ENCODE measurements around the gene EBF3.

Gene EBF3

DNA sequence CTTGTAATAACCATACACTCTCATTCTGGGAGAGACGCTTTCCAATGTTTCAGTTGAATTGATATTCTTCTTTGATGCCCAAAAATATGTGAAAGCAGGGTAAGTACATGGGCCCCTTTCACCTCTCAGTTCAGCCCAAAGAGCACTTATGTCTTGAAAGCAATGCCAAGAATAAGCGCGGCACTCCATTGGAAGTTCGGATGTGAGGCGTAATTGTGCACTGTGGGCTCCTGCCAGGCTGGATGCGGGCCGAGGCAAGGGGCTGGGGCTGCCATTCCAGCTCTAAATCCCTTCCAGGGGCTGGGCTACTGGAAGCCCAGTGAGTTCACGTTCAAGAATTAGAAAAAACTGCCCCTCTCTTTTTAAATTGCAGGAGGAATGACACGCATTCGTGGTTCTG, 113.8 kb downstream of the EBF3 start:
- no peak overlapping the region for H3K4me3 ChIP-seq (ENCODE audit: low read length)
- no peak for TF ChIP-seq ZNF274 (IDR thresholded peaks at IDR 0.05; ENCODE audit: low read depth, low read length)

DNA sequence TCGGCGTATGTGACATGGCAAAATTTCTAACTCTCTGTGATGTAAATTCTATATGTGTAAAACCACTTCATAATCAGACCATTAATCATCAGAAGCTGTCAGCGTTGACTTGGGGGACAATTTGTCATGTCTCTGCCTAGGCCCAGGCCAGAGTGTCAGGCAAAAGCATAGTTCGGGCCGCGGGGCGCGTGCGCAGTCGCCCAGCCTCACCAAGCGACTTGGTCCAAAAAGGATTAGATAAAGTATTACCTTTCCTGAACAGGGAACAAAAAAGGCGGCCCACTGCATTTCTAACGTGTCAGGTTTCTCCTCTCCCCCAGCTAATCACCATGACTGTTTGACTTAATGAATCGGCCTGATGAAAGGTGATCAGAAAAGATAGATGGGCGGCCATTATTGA, 114.2 kb downstream of the EBF3 start:
- no peak for TF ChIP-seq ZNF274 (IDR thresholded peaks at IDR 0.05; ENCODE audit: low read depth, low read length)
- H3K4me3 ChIP-seq (ENCODE audit: low read length), result no peak overlapping the region

GRCh38 chr10:129849452-129849750, 114.7 kb downstream of the EBF3 start:
- TF ChIP-seq ZNF274 (IDR thresholded peaks at IDR 0.05; ENCODE audit: low read depth, low read length), result no peak

DNA sequence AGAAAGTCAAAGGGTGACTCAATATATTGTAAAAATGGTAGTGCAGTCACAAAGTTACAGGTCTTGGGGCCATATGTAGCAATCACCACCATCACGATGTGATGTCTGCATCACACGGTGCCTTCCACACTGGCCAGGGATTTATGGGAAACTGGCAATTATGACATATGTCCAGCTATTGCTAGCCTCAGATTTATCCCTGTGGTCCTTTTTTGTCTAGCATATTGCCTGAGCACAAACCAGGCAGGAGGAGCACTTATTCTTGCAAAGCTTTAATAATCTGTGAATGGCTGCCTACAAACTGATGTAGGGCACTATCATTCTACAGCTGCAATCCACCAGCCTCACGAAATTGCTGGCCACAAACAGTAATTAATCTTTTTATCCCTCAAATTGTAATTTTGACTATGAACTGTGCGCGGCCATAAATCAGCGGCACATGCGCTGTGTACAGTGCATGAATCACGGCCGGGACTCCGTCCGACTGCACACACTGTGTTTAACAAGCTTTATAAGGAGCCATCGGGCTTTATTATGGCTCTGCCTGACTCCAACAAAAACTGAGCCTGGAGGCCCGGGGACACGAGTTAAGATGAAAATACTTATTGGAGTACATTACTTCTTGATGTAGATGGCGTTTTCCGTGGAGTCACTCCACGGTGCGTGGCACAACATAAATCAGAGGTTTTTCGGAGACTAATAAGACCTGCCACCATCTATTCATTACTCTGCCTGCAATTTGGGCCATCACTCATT, 115.2 kb downstream of the EBF3 start:
- TF ChIP-seq ZNF274 (IDR thresholded peaks at IDR 0.05; ENCODE audit: low read depth, low read length), result no peak
- no peak overlapping the region for H3K4me3 ChIP-seq (ENCODE audit: low read length)

More at GRCh38 chr10:129849452-129849750, 114.7 kb downstream of the EBF3 start:
- no peak overlapping the region for H3K4me3 ChIP-seq (ENCODE audit: low read length)

DNA sequence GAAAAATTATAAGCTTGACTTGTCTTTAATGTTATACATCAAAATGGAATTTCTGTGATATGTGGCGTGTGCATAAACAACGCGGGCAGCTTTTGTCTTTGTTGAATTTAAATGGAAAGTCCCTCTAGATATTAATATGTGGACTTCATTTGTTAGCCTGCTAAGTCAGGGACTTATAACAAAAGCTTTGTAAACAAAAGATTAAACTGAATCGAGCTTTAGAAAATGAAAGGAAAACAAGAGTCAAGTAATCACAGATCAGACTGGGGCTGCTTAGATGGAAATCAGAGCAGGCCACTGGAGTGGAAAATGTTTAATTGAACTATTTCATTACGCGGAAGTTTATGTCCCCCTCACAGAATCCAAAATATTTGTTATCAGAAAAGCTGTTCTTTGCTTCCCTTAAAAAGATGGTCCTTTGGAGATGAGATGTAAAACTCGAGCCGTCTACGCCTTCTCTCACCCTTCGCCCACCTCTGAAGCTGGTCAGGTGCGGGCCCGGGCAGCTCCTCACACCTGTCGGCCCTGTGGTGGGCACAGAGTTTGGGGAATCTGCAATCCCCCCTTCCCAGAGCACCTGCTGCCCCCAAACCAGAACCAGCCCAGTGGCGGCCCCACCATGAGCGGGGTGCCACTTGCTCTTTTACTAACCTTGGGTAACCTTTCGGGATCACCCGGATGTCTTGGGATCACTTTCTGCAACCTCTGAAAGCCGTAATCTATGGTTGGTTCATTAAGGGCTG, 116.2 kb downstream of the EBF3 start:
- H3K4me3 ChIP-seq (ENCODE audit: low read length), result no peak overlapping the region
- no peak for TF ChIP-seq ZNF274 (IDR thresholded peaks at IDR 0.05; ENCODE audit: low read depth, low read length)

- no peak for TF ChIP-seq ZNF274 (IDR thresholded peaks at IDR 0.05; ENCODE audit: low read depth, low read length)
These were observed 117.1 kb downstream of the EBF3 start for GRCh38 chr10:129846991-129847391.

DNA sequence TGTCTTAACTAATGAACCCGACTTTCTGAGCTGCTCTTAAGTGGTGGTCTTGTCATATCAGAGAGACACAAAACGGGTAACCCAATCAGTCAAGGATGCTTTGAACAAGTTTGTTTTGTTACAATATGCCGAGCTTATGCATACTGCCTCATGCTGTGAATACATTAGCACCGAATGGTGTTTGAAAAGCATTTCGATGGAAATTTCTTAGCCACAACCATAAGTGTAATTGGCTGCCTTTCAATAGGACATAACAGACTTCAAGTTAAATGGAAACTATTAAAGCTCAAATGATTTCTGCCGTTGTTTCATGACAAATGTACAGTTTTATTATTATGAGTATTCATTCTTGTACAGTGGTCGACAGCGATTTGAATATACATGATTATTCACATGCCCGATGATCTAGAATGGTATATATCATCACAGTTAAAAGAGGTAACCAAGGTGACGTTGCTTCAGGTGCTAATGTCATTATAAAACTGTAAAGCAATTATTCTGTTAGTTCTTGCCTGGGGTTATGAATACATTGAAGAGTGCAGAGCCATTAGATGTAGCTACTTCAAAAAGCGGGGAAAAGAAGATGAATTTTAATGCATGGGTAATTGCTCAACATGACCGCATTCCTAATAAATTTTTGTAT, 118.8 kb downstream of the EBF3 start:
- no peak for TF ChIP-seq ZNF274 (IDR thresholded peaks at IDR 0.05; ENCODE audit: low read depth, low read length)
- H3K4me3 ChIP-seq (ENCODE audit: low read length), result no peak overlapping the region

More at GRCh38 chr10:129846991-129847391, 117.1 kb downstream of the EBF3 start:
- no peak overlapping the region for H3K4me3 ChIP-seq (ENCODE audit: low read length)

- H3K4me3 ChIP-seq (ENCODE audit: low read length), result no peak overlapping the region
- no peak for TF ChIP-seq ZNF274 (IDR thresholded peaks at IDR 0.05; ENCODE audit: low read depth, low read length)
These were observed 119.8 kb downstream of the EBF3 start for GRCh38 chr10:129844216-129844766.

GRCh38 chr10:129843702-129844101, 120.4 kb downstream of the EBF3 start:
- no peak for TF ChIP-seq ZNF274 (IDR thresholded peaks at IDR 0.05; ENCODE audit: low read depth, low read length)
- no peak overlapping the region for H3K4me3 ChIP-seq (ENCODE audit: low read length)

- H3K4me3 ChIP-seq (ENCODE audit: low read length), result no peak overlapping the region
- no peak for TF ChIP-seq ZNF274 (IDR thresholded peaks at IDR 0.05; ENCODE audit: low read depth, low read length)
These were observed 120.9 kb downstream of the EBF3 start for GRCh38 chr10:129843131-129843541.

DNA sequence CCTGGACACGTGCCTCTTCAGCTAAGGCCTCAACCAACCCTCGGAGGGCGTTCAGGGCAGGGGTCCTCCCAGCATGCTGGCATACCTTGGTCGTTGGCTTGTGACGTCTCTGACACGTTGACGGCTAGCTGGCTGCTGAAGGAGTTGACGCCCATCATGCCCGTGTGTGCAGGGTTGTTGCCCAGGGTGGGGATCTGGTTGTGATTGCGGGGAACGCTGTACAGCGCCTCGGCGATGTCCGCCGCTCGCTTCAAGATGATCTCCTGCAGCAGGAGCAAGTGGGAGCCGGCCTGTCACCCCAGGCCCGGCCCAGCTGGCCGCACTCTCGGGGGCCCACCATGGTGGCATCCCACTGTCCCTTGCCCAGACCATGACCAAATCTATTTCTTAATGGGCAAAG, 122.0 kb downstream of the EBF3 start:
- H3K4me3 ChIP-seq (ENCODE audit: low read length), result no peak overlapping the region
- no peak for TF ChIP-seq ZNF274 (IDR thresholded peaks at IDR 0.05; ENCODE audit: low read depth, low read length)

DNA sequence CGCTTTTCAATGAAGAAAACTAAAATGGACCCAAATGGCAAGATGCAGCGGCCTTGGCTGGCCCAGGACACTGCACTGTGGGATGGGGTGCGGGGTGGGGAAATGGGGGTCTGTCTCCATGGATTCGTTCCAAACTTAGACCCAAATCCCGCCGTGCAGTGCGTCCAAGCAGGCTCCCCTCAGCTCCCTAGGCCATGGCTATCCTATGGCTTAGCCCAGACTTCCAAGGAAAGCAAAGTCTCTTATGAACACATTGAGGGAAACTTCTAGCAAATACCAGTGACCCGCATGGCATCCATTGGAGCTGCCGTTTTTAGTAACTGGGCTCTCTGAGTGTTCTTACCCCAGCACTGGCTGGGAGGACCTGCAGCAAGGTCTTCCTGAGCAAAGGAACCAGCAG, 122.5 kb downstream of the EBF3 start:
- no peak for TF ChIP-seq ZNF274 (IDR thresholded peaks at IDR 0.05; ENCODE audit: low read depth, low read length)
- H3K4me3 ChIP-seq (ENCODE audit: low read length), result no peak overlapping the region

DNA sequence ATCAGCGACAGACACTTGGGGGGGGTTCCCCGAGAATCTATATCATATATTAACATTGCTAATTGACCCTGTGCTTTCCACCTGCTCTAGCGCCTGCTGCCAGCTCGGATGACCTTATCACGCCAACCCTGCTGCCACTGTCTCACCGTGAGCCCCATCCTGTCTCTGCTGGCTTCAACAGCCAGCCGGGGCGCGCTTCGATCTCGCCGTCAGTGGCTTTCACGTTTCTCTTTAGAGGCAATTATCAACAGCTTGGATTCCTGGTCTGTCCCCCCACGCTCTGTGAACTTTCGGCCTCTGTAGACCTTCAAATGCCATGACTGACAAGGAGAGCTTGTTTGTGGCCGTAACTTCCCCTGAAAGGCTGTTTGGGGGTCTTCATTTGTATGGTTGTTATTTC, 123.0 kb downstream of the EBF3 start:
- TF ChIP-seq ZNF274 (IDR thresholded peaks at IDR 0.05; ENCODE audit: low read depth, low read length), result no peak
- no peak overlapping the region for H3K4me3 ChIP-seq (ENCODE audit: low read length)

DNA sequence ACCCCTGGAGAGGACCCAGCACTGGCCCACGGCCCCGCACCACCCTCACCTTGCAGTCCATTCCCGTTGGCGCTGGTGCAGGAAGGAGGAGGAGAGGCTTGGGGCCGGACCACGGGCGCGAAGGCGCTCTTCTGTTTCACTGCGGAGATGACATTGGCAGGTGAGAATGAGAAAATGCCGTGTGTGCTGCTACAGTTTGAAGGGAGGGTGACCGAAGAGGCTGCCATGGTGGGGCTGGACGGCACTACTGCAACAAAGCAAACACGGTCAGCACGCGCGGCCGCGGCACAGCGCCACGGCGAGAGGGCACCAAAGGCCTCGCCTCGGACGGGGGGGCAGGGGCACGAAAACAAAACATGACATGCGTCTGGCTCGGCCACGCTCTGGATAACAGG, 123.9 kb downstream of the EBF3 start:
- TF ChIP-seq ZNF274 (IDR thresholded peaks at IDR 0.05; ENCODE audit: low read depth, low read length), result no peak

More for the DNA sequence above, 123.9 kb downstream of the EBF3 start:
- H3K4me3 ChIP-seq (ENCODE audit: low read length), result no peak overlapping the region

Data from GM08714 (cell line).